Duodenal mucosa (tissue), 2 donors: ENCODE measurements around the gene VRK2.

Experiments used
- H3K27ac ChIP-seq: one replicate; pipeline ENCODE4 v1.7.0; 2013; ENCODE audit warnings: low read depth, low read length
- H3K27me3 ChIP-seq, 2 donors: one replicate each; pipeline ENCODE4 v1.7.0; 2013; ENCODE audit warnings: low read length in 2 of 2, control low read depth in 1 of 2; ENCODE audit not compliant: insufficient read depth in 2 of 2, control insufficient read depth in 1 of 2
- H3K36me3 ChIP-seq, 2 donors: one replicate each; pipeline ENCODE4 v1.7.0; 2013; ENCODE audit warnings: low read length in 2 of 2, control low read depth in 1 of 2; ENCODE audit not compliant: insufficient read depth in 2 of 2, control insufficient read depth in 1 of 2
- H3K4me1 ChIP-seq, 2 donors: one replicate each; pipeline ENCODE4 v1.7.0; 2013; ENCODE audit warnings: low read length in 2 of 2, control low read depth in 1 of 2; ENCODE audit not compliant: insufficient read depth in 2 of 2, control insufficient read depth in 1 of 2
- H3K4me3 ChIP-seq, 2 donors: one replicate each; pipeline ENCODE4 v1.7.0; 2013; ENCODE audit warnings: low read length in 2 of 2, low read depth in 1 of 2
- H3K9ac ChIP-seq, 2 donors: one replicate each; pipeline ENCODE4 v1.7.0; 2013; ENCODE audit warnings: low read length in 2 of 2, low read depth in 1 of 2
- H3K9me3 ChIP-seq, 2 donors: one replicate each; pipeline ENCODE4 v1.7.0; 2013; ENCODE audit warnings: low read length in 2 of 2, control low read depth in 1 of 2; ENCODE audit not compliant: control insufficient read depth in 1 of 2

The VRK2 gene

GRCh38 chr2:58033530-58033929 lies 13.1 kb upstream of the VRK2 start:
- Histone ChIP-seq H3K36me3 (no peaks in the 10 kb centered on the region), H3K4me1 (no peaks in the 10 kb centered on the region), H3K27ac (no peak overlapping the region), H3K9ac (no peak overlapping the region), H3K9me3 (no peaks in the 10 kb centered on the region), H3K27me3 (no peaks in the 10 kb centered on the region), H3K4me3 (no peak overlapping the region)

DNA sequence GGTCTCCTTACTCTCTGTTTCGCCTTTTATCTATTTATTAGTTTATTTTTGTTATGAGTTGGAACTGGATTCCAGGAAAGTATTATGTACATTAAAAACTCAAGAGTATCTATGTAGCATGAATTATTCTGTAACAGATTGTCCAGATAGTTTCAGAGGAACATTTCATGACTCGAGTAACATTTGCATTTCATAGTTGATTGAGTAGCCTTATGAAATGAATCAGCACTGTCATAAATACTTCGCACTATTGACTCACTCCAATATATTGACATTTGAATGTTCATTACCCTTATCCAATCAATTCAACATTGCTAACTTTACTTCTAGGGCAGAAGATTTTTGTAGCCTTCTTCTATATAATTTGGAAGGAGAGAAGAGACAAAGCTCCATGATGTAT lies 11.3 kb upstream of the VRK2 start:
- H3K9ac ChIP-seq, result no peak overlapping the region
- H3K4me3 ChIP-seq, result no peak overlapping the region
- H3K27ac ChIP-seq, result no peak overlapping the region
- no peaks in the 10 kb centered on the region for H3K27me3 ChIP-seq
- no peaks in the 10 kb centered on the region for H3K4me1 ChIP-seq
- no peaks in the 10 kb centered on the region for H3K9me3 ChIP-seq
- no peaks in the 10 kb centered on the region for H3K36me3 ChIP-seq

GRCh38 chr2:58039170-58039611 lies 7.4 kb upstream of the VRK2 start:
- no peak overlapping the region for H3K27ac ChIP-seq
- H3K9ac ChIP-seq, result no peak overlapping the region
- no peaks in the 10 kb centered on the region for H3K36me3 ChIP-seq

GRCh38 chr2:58042486-58042970 lies 4.1 kb upstream of the VRK2 start:
- Histone ChIP-seq H3K4me3 (no peak overlapping the region), H3K27ac (no peak overlapping the region), H3K4me1 (peaks cover 8% of the 10 kb centered on the region in 2 donors), H3K9me3 (no peaks in the 10 kb centered on the region), H3K9ac (no peak overlapping the region), H3K27me3 (no peaks in the 10 kb centered on the region), H3K36me3 (no peaks in the 10 kb centered on the region)

More at GRCh38 chr2:58039170-58039611, 7.4 kb upstream of the VRK2 start:
- H3K4me1 ChIP-seq, result no peaks in the 10 kb centered on the region
- no peaks in the 10 kb centered on the region for H3K9me3 ChIP-seq
- no peaks in the 10 kb centered on the region for H3K27me3 ChIP-seq
- no peak overlapping the region for H3K4me3 ChIP-seq

GRCh38 chr2:58044145-58044544 lies 2.5 kb upstream of the VRK2 start:
- Histone ChIP-seq H3K36me3 (no peaks in the 10 kb centered on the region), H3K9ac (no peak overlapping the region), H3K27me3 (no peaks in the 10 kb centered on the region), H3K4me3 (no peak overlapping the region), H3K27ac (no peak overlapping the region), H3K9me3 (no peaks in the 10 kb centered on the region), H3K4me1 (peaks cover 15 to 22% of the 10 kb centered on the region in 2 donors)

- peak overlapping the region; percentile 68 to 89 for H3K9ac ChIP-seq
- H3K4me1 ChIP-seq, result peaks cover 15 to 22% of the 10 kb centered on the region in 2 donors
- H3K27me3 ChIP-seq, result no peaks in the 10 kb centered on the region
- peak overlapping the region; percentile 90 for H3K27ac ChIP-seq
- H3K36me3 ChIP-seq, result no peaks in the 10 kb centered on the region
- peak overlapping the region; percentile 86 to 95 for H3K4me3 ChIP-seq
- no peaks in the 10 kb centered on the region for H3K9me3 ChIP-seq
Measured at GRCh38 chr2:58045580-58046334, 849 bp upstream of the VRK2 start.

- H3K27ac ChIP-seq, result peak overlapping the region; percentile 90
- no peaks in the 10 kb centered on the region for H3K36me3 ChIP-seq
- peak overlapping the region; percentile 68 to 89 for H3K9ac ChIP-seq
Measured at GRCh38 chr2:58046335-58046584, 346 bp upstream of the VRK2 start.

GRCh38 chr2:58047373-58047935 lies 848 bp downstream of the VRK2 start:
- peak overlapping the region; percentile 68 to 89 for H3K9ac ChIP-seq
- no peaks in the 10 kb centered on the region for H3K27me3 ChIP-seq
- peak overlapping the region; percentile 86 to 95 for H3K4me3 ChIP-seq
- no peaks in the 10 kb centered on the region for H3K9me3 ChIP-seq
- peak overlapping the region; percentile 90 for H3K27ac ChIP-seq
- peaks cover 0 to 4% of the 10 kb centered on the region in 2 donors for H3K36me3 ChIP-seq
- H3K4me1 ChIP-seq, result peaks cover 15 to 22% of the 10 kb centered on the region in 2 donors

More at GRCh38 chr2:58046335-58046584, 346 bp upstream of the VRK2 start:
- Histone ChIP-seq H3K27me3 (no peaks in the 10 kb centered on the region), H3K4me3 (peak overlapping the region; percentile 86 to 95), H3K4me1 (peaks cover 15 to 22% of the 10 kb centered on the region in 2 donors), H3K9me3 (no peaks in the 10 kb centered on the region)

DNA sequence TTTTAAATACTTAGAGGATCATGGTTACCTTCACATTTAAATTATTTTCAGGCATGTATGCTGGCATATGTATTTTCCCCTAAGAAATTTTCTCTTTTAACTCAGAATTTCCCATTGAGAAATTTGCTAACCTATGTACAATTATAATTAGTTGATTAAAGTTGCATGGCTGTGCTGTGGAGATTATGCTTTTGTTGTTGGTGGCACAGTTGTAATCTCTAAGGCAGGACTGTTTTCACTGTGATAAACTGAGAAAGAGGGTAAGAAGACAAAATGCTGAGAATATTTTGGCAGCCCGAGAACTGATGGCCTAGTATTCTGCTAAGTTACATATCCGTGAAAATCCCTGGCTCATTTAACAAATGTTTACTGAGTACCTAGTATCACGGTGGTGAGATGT lies 1.4 kb downstream of the VRK2 start:
- H3K4me3 ChIP-seq, result peak overlapping the region in 1 of 2 donors; percentile 86
- peaks cover 0 to 4% of the 10 kb centered on the region in 2 donors for H3K36me3 ChIP-seq
- no peak overlapping the region for H3K9ac ChIP-seq
- no peaks in the 10 kb centered on the region for H3K27me3 ChIP-seq
- H3K4me1 ChIP-seq, result peaks cover 15 to 22% of the 10 kb centered on the region in 2 donors
- H3K9me3 ChIP-seq, result no peaks in the 10 kb centered on the region
- no peak overlapping the region for H3K27ac ChIP-seq

GRCh38 chr2:58051445-58051844 lies 4.8 kb downstream of the VRK2 start:
- no peak overlapping the region for H3K4me3 ChIP-seq
- no peaks in the 10 kb centered on the region for H3K9me3 ChIP-seq
- H3K27me3 ChIP-seq, result no peaks in the 10 kb centered on the region
- H3K4me1 ChIP-seq, result peaks cover 8 to 15% of the 10 kb centered on the region in 2 donors
- H3K9ac ChIP-seq, result no peak overlapping the region
- H3K36me3 ChIP-seq, result peaks cover 2 to 4% of the 10 kb centered on the region in 2 donors
- H3K27ac ChIP-seq, result no peak overlapping the region
